ENCODE measurements around the gene CSRNP2. TPM values are rescaled to one million over a fixed set of nuclear protein-coding genes. Genes with fewer than 3 reads are reported as not detected.

The CSRNP2 gene
- total RNA-seq, 3 donors from 2014 or later (not counting 1 experiment from before 2014, with no cell fraction given): 21.3 to 31.7 (median 25.1) TPM

DNA sequence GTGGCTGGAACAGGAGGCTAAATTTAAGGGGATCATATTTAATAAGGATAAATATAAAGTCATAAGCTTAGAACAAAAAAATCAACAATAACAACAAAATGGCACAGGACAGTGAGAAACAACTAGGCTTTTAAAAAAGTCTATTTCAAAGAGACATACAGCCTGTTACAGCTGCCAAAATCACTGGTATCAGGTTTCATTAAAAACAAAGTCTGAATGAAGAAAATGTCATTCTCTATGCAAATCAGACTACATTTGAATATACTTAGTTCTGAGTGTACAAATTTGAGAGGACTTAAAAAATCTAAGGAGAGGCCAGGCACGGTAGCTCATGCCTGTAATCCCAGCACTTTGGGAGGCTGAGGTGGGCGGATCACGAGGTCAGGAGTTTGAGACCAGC is 45.5 kb upstream of the CSRNP2 start:
- intact Hi-C loops (cut with micrococcal nuclease): no loop called here
- 96% methylated on average over 3 of the region's 3 CpGs for WGBS (ENCODE audit: insufficient coverage)
- Mint-ChIP-seq H3K27ac (no peak overlapping the region), H3K36me3 (no peaks in the 10 kb centered on the region), H3K9me3 (no peaks in the 10 kb centered on the region), H3K4me3 (no peak overlapping the region), H3K27me3 (ENCODE audit: low read depth in 2 of 2) (no peaks in the 10 kb centered on the region), H3K4me1 (peaks cover 9% of the 10 kb centered on the region in 2 donors)
- Histone ChIP-seq H3K27me3 (ENCODE audit: control insufficient read depth, insufficient read depth, low read length) (no peaks in the 10 kb centered on the region), H3K9me3 (ENCODE audit: control insufficient read depth, insufficient read depth, low read length) (no peaks in the 10 kb centered on the region), H3K36me3 (ENCODE audit: control insufficient read depth, insufficient read depth, low read length) (peaks cover 6% of the 10 kb centered on the region), H3K27ac (ENCODE audit: low read length) (no peak overlapping the region), H3K4me1 (ENCODE audit: control insufficient read depth, insufficient read depth, low read length) (no peaks in the 10 kb centered on the region), H3K4me3 (ENCODE audit: low read length) (no peak overlapping the region)
- no peak for ATAC-seq
- no peak for DNase-seq
- TF ChIP-seq, protein P1, sequence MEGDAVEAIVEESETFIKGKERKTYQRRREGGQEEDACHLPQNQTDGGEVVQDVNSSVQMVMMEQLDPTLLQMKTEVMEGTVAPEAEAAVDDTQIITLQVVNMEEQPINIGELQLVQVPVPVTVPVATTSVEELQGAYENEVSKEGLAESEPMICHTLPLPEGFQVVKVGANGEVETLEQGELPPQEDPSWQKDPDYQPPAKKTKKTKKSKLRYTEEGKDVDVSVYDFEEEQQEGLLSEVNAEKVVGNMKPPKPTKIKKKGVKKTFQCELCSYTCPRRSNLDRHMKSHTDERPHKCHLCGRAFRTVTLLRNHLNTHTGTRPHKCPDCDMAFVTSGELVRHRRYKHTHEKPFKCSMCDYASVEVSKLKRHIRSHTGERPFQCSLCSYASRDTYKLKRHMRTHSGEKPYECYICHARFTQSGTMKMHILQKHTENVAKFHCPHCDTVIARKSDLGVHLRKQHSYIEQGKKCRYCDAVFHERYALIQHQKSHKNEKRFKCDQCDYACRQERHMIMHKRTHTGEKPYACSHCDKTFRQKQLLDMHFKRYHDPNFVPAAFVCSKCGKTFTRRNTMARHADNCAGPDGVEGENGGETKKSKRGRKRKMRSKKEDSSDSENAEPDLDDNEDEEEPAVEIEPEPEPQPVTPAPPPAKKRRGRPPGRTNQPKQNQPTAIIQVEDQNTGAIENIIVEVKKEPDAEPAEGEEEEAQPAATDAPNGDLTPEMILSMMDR (IDR thresholded peaks at IDR 0.05): no peak

DNA sequence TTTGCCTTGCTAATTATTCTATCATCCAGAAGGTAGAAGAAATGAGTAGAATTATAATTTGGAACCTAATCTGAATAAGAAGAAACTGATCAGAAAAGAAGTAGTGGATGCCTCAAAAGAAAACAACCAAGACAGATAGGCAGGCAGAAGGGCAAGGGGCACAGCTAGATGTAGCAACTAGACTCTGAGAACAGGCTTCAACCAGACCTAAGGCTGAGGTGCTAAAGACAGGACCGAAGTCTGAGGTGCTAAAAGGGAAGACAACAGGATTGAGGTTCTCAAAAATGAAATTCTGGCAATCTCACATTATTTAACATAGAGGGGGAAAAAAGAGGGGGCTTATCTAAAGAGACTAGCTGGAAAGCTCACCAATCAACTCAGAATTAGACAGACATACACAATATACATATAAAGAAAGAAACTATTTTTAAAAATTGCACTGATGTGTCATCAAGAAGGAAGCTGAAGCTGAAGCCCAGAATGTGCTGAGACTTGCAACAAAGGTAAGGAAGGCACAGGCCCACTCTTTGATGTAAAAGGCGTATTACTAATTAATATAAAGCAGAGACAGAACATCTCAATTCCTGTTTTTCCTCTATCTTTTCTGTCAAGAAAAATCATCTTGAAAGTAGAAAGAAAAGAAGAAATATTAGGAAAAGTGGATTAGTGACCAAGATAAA is 43.8 kb upstream of the CSRNP2 start:
- Histone ChIP-seq H3K27ac (ENCODE audit: low read length) (no peak overlapping the region), H3K27me3 (ENCODE audit: control insufficient read depth, insufficient read depth, low read length) (no peaks in the 10 kb centered on the region), H3K36me3 (ENCODE audit: control insufficient read depth, insufficient read depth, low read length) (peaks cover 6% of the 10 kb centered on the region), H3K4me3 (ENCODE audit: low read length) (no peak overlapping the region), H3K4me1 (ENCODE audit: control insufficient read depth, insufficient read depth, low read length) (no peaks in the 10 kb centered on the region), H3K9me3 (ENCODE audit: control insufficient read depth, insufficient read depth, low read length) (no peaks in the 10 kb centered on the region)
- DNase-seq: no peak
- TF ChIP-seq, protein P1 (IDR thresholded peaks at IDR 0.05): no peak
- no CpG with 5 or more reads among the region's 2 CpGs for WGBS (ENCODE audit: insufficient coverage)
- intact Hi-C loops (cut with micrococcal nuclease): no loop called here
- peaks cover 9% of the 10 kb centered on the region in 2 donors for H3K4me1 Mint-ChIP-seq
- H3K4me3 Mint-ChIP-seq: no peak overlapping the region
- no peaks in the 10 kb centered on the region for H3K36me3 Mint-ChIP-seq
- no peak for ATAC-seq
- peak overlapping the region; percentile 2 to 25 for H3K27ac Mint-ChIP-seq
- no peaks in the 10 kb centered on the region for H3K9me3 Mint-ChIP-seq
- H3K27me3 Mint-ChIP-seq (ENCODE audit: low read depth in 2 of 2): no peaks in the 10 kb centered on the region

DNA sequence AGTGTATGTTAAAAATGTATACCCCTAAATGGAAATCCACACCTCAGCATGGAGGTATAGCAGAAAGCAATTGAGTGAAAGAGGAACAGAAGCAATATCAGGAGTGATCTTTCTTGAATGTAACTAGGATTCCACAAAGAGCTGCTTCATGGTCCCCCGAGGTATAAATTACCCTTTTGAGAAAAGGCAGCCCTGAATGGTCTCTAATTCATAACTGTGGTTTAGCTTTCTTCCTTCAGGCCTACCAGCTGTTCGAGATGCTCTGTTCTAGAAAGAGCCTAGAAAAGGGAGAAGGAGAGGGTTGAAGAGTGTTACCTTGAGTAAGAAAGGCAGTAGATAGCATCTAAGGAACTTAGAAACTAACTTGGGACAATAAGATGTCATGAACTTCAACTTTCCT is 42.9 kb upstream of the CSRNP2 start:
- Mint-ChIP-seq H3K9me3 (no peaks in the 10 kb centered on the region), H3K27me3 (ENCODE audit: low read depth in 2 of 2) (no peaks in the 10 kb centered on the region), H3K4me1 (peaks cover 9% of the 10 kb centered on the region in 2 donors), H3K27ac (peak overlapping the region; percentile 2 to 25), H3K36me3 (no peaks in the 10 kb centered on the region), H3K4me3 (no peak overlapping the region)
- Histone ChIP-seq H3K27me3 (ENCODE audit: control insufficient read depth, insufficient read depth, low read length) (no peaks in the 10 kb centered on the region), H3K9me3 (ENCODE audit: control insufficient read depth, insufficient read depth, low read length) (no peaks in the 10 kb centered on the region), H3K4me1 (ENCODE audit: control insufficient read depth, insufficient read depth, low read length) (no peaks in the 10 kb centered on the region), H3K36me3 (ENCODE audit: control insufficient read depth, insufficient read depth, low read length) (peaks cover 6% of the 10 kb centered on the region), H3K27ac (ENCODE audit: low read length) (no peak overlapping the region), H3K4me3 (ENCODE audit: low read length) (no peak overlapping the region)
- DNase-seq (no peak), ATAC-seq (no peak)
- intact Hi-C loops (cut with micrococcal nuclease): no loop called here
- WGBS (ENCODE audit: insufficient coverage): 85% methylated on average over 2 of the region's 2 CpGs
- TF ChIP-seq, protein P1 (IDR thresholded peaks at IDR 0.05): no peak

DNA sequence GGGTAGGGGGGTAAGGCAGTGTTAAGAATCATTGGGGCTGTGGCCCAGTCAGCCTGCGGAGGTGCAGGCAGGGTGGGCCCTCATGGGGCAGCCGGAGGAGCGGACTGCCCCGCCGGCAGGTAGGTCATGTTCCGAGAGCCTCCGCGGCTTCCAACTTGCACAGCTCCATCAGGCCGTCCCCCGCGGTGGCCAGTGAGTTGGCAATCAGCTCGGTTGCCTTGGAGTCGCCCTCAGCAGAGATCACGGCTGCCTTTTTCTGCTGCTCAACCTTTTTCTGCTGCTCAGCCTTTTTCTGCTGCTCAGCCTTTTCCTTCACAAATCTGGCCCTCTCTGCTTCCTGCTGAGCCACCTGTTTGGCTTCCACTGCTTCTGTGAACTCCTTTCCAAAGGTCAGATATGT is 41.1 kb upstream of the CSRNP2 start:
- no peak overlapping the region for H3K4me3 Mint-ChIP-seq
- Histone ChIP-seq H3K36me3 (ENCODE audit: control insufficient read depth, insufficient read depth, low read length) (peaks cover 6% of the 10 kb centered on the region), H3K4me1 (ENCODE audit: control insufficient read depth, insufficient read depth, low read length) (no peaks in the 10 kb centered on the region), H3K27me3 (ENCODE audit: control insufficient read depth, insufficient read depth, low read length) (no peaks in the 10 kb centered on the region), H3K9me3 (ENCODE audit: control insufficient read depth, insufficient read depth, low read length) (no peaks in the 10 kb centered on the region), H3K4me3 (ENCODE audit: low read length) (no peak overlapping the region), H3K27ac (ENCODE audit: low read length) (no peak overlapping the region)
- H3K36me3 Mint-ChIP-seq: no peaks in the 10 kb centered on the region
- TF ChIP-seq, protein P1 (IDR thresholded peaks at IDR 0.05): no peak
- H3K27ac Mint-ChIP-seq: no peak overlapping the region
- peaks cover 9% of the 10 kb centered on the region in 2 donors for H3K4me1 Mint-ChIP-seq
- no peak for DNase-seq
- ATAC-seq: no peak
- WGBS (ENCODE audit: insufficient coverage): 98% methylated on average over 14 of the region's 14 CpGs
- no peaks in the 10 kb centered on the region for H3K9me3 Mint-ChIP-seq
- H3K27me3 Mint-ChIP-seq (ENCODE audit: low read depth in 2 of 2): no peaks in the 10 kb centered on the region
- intact Hi-C loops (cut with micrococcal nuclease): no loop called here

All from natural killer cell (primary cell).